NCI-H1105 (cell line): ENCODE measurements around the gene TMED8.
A peak's percentile ranks its signal among the peaks of the same experiment; 100 is the strongest.
"Not testable (repeated sequence)": the region's sequence is repeated elsewhere in the genome, so short reads cannot be mapped to it uniquely, and the experiment has no call there.

Experiments used
- DNase-seq: peaks from one replicate; lab custom pipeline; 2025; lab: John Stamatoyannopoulos, UW

The TMED8 gene

DNA sequence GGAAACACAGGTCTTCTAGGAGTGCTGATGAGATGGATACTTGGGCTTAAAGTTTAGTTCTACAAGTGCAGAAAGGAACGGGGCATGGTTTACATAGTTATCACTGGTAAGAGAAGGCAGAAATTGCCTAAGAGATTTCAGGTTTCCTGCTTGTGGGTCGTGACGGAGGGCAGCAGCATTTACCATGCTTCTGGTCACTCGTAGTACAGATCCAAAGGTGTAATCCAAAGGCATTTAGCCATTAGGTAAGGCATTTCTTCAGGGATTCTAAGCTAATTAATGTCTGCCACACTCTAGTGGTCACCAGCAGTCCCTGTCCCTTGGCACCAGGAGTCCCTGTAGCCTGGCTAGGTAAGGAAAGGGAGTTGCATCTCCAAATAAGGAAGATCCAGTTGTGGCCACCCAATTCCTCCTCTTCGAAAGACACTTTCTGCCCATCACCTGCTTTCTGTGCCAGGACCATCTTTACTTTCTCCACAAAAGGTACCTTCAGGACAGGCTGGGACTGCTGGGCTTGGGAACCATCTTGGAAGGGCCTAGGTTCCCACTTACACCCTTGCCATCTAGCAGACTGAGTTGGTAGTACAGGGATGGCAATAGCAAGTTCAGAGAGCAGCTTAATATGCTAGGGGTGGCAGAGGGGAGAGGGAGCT lies 54.5 kb downstream of the TMED8 start:
- DNase-seq: no peak

DNA sequence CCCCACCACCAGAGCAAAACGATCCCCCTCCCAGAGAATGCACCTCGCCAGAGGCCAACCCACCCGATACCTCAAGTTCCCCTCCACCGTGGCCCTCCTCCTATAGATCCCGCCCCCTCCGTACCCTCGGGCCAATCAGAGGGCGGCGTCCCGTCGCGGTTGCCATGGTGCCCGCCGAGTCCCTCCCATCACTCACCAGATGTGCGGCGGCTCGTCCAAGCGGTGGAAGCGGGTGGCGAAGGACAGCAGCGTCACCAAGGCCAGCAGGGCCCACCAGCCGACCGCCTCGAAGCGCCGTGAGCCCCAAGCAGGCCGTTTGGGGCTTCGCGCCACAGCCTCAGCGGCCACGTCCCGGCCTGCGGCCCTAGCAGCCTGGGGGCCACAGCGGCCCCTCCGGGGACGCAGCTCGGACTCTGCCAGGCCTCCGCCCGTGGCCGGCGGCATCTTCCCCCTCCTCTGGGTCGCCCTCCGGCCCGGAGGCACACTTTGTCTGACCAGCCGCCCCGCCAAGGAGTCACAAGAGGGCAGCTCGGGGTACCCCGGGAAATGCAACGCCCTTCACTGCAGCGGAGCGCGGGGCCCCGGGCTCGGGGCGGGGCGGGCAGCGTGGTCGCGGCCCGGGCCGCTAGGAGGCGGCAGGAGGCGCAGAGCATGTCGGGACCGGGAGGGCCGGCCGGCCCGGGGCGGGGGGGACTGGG lies 56.5 kb downstream of the TMED8 start, which contains the start of gene POMT2:
Gene POMT2 (minus strand): TSS at position 646 of the 698 bp plus-strand sequence. CDS start 202 bp downstream, at position 444.
- DNase-seq: peak; percentile 90

DNA sequence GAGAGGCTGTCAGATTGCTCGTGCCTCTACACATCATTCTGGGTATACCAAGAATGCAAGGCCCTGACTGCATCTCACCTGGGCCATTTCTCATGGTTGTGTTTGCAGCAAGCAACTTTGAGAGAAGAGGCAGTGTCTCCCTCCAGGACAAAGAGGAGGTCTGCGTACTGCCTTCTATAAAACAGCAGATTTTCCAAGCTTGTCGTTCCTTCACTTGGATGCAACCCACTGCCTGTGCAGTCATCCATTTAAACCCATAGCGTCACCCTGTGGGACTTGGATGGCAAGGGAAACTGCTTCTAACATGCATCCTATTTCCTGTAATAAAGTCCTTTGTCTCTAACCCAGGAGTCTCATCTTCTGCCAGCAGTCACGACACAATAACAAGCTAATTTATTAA lies 57.5 kb downstream of the TMED8 start:
- no peak for DNase-seq

DNA sequence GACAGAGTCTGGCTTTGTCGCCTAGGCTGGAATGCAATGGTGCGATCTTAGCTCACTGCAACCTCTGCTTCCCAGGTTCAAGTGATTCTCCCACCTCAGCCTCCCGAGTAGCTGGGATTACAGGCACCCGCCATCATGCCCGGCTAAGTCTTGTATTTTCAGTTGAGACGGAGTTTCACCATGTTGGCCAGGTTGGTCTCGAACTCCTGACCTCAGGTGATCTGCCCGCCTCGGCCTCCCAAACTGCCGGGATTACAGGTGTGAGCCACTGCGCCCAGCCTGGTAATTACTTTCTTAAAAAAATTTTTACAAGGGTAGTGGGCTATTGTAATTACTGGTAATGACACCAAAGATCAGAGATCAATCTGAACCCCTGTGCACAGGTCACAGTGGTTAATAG lies 58.1 kb downstream of the TMED8 start:
- DNase-seq: not testable (repeated sequence)

DNA sequence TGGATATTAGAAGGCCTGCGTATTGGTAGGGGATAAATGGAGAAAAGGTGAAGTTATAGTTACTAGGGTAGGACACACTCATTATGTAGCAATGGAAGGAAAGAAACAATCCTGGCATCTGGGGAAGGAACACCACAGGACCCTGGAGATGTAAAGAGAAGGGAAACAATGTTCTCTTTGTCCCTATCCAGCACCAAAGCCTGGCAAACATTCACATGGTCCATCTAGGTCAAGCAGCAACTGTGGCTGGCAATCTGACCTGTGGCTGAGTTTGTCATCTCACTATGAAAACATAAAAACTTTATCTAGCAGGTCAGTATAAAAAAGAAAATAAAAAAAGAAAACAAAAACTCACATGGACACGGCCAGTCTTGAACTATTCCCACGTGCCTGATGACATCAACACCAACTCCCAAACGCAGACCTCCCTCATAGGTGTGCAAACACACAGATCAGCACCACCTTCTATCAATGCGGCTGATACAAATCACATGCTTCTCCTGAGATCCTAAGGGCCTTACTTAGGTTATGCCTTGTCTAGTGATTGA lies 58.8 kb downstream of the TMED8 start:
- DNase-seq: no peak

DNA sequence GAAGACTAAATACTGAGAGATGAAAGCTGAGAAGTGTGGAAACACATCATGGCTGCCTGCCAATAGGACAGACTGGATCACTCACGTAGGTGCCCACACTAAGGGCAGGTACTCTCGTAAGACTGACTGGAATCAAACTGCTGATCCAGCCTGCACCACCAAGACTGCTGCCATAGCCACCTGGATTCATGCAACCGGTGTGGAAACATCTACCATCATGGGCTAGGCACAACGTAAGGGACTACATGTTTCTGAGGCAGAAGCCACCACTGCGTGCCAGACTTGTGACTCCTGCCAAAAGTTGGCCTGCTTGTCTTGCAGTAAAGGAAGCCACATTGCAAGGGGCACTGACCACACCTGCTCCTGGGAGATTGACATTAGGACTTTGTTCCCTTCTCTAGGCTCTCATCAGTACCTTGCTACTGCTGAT lies 60.0 kb downstream of the TMED8 start:
- DNase-seq: peak; percentile 38

DNA sequence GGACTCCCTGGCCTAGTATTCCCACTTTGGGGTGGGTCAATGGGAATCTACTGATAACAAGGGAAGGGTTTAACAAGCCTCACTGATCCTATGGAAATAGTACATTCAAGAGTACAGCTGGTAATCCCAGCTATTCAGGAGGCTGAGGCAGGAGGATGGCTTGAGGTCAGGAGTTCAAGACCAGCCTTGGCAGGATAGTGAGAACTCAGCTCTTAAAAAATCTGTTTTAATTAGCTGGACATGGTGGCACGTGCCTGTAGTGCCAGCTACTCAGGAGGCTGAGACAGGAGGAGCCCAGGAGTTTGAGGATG lies 60.7 kb downstream of the TMED8 start:
- DNase-seq: no peak

DNA sequence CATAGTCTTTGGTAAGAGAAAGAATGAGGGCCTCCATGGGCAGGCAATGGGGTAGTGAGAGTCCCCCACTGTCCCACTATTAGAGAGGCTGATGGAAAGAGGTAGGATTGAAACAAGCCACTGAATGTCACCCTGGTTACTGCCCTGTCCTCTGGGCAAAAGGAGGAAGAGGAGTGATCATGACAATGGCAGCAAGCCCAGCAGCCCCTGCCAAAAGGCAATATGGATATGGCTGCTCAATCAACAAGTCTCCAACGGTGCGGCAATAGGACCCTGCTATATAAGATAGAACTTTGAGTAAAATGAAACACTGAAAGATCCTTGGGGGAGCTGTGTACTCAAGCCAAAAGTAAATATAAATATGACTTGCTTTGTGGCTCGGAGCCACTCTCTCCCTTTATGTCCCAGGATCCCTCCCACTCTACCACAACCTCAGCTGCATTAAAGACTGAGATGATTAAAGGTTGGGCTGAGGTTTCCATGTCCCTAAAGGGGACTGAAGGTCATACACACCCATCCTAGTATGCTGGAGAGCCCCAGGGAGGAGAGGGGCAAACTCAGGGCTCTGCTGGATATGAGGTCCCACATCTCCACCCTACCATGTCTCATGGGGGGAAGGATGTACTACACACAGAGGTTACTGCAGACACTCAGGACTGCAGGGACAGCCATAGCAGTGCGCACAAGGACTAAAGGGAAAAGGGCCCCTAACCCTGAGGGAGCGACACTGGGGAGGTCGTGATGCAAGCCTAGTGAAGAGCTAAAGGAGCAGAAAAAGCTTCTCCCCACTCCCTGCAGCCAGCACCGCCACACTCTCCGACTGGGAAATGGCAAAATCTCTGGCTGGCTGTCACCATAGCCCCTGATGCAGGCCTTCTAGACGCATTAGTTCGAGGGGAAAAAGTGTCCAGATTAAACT lies 62.1 kb downstream of the TMED8 start:
- no peak for DNase-seq

DNA sequence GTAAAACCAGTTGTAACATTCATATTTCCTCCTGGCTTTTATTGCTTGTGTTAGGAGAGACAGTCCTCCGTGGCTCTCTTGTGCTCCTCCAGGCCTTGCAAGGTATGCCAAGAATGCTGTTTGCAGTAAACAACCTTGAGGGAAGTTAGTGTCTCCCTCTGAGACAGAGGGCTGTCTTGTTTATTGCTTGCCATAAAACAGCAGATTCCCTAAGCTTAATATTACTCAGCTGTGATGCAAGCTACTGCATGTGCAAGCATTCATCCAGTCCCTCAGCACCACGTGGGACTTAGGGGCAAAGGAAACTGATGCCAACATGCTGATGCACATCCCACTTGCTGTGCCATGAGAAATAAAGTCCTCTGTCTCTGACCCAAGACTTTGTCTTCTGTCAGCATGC lies 62.9 kb downstream of the TMED8 start:
- DNase-seq: no peak

DNA sequence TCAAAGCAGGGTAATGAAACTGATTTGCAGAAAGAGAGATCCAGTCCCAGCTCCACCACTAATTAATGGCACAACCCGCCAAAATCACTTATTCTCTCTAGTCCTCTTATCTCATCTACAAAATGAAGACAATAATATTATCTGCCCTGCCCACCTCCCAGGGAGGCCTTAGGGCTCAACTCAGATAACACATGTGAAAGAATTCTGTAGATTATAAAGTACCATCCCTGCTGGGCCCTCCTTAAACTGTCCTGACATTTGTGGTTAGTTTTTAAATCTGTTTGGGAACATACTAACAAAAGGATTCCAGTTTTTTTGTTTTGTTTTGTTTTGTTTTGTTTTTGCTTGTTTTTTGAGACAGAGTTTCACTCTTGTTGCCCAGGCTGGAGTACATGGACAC lies 63.5 kb downstream of the TMED8 start:
- no peak for DNase-seq

DNA sequence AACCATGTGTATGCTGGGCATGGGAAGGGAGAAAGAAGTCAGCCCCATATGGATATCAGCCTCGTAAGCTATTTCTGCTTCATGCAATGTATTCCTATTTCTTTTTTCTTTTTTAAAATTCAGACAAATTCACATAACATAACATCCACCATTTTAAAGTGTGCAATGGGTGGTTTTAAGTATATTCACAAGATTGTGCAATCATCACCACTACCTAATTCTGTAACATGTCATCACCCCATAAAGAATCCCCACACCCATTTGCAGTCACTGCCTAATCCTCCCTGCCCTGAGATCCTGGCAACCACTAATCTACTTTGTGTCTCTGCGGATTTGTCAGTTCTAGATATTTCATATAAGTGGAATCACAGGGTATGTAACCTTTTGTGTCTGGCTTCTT lies 65.7 kb downstream of the TMED8 start:
- DNase-seq: no peak

DNA sequence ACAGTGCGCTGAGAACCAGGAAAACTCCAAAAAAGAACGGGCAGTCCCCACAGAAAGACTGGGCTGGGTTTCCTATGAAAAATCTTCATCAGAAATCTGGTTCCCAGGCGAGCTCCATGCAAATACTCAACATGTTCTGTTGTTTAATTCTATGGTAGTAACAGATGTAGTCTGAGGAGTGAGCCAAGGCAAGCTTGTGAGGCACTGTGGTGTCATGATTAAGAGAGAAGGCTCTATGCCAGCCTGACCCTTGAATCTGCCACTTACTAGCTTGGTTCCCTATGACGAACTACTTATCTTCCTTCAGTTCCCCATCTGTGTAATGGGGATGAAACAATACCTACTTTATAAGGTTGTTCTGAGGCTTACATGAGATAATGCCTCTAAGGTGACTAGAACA lies 66.9 kb downstream of the TMED8 start:
- DNase-seq: no peak

DNA sequence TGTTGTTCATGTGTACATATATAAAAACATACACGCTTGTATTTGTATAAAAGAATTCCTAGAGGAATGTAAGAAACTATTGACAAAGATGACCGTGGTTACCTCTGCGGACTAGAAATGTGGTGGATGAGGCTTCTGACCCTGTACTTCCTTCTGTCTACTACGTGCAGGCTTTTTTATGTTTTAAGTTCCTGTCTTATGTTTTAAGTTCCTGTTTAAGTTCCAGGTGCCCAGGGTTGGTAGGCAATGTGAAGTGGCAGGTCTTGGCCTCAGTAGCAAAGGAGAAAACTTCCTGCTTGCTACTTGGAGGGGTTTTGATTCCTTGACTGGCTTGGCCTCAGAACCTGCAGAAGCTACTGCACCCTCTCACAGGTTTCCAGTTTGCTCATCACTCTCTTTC lies 67.8 kb downstream of the TMED8 start:
- no peak for DNase-seq

DNA sequence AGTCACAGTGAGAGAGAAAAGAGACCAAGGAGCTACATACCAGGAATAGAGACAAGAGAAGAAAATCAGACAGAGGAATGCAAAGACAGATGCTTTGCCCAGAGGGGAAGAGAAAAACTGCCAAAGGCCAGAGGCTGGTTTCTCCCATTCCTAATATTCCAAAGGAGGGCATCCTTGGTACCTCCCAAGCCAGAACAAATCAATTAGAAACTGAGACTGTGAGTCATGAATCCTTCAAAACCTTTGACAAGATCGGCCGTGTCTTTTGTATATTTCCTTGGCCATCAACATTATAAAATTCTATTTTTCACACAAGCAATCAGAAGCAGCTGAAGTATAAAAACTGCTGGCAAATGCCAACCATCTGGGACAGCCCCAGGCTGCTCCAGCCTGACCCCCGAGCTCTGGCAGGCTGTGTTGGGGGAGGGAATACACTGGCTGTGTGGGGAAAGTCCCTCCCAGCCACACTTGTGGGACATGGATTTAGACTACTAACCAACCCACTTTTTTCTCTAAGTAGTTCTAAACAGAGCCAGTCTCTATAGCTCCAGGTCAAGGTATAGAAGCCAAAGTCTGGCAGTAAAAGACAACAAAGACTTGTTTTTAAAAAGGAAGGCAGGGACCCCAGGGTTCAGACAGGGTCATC lies 69.9 kb downstream of the TMED8 start:
- DNase-seq: no peak

DNA sequence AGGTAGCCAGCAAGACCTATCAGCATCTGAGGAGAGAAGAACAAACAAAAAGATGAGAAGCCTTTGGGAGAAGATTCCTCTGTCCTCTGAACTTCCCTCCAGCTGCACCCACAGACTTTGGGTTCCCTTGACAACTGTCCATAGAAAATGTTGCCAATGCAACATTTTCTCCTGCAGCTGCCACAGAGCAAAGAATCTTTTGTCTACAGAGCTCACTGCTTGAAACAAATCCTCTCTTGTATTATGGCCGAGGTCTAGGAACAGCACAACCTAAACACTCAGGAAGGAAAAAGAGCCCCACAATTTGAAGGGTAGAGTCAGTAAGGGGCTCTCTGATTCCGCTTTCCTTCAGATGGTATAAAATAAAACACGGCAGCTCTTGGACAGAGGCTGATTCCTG lies 70.5 kb downstream of the TMED8 start:
- DNase-seq: no peak

DNA sequence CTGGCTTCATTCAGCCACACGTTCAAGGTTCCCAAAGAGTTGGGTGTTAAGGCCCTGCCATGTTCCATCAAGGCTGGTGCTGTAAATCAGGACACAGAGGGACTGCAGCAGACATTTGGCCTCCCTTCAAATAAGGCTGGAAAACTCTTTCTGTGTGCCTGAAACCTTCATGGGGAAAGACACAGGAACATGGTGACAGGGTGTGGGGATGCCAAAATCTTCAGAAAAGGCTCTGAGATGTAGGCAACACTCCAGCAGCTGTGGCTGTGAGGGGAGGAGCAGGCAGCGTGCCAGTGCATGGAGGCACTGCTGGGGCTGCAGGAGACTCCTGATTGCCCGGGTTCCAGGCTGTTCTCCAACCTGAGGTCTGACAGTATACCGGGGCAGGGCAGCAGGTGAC lies 71.2 kb downstream of the TMED8 start:
- DNase-seq: no peak

DNA sequence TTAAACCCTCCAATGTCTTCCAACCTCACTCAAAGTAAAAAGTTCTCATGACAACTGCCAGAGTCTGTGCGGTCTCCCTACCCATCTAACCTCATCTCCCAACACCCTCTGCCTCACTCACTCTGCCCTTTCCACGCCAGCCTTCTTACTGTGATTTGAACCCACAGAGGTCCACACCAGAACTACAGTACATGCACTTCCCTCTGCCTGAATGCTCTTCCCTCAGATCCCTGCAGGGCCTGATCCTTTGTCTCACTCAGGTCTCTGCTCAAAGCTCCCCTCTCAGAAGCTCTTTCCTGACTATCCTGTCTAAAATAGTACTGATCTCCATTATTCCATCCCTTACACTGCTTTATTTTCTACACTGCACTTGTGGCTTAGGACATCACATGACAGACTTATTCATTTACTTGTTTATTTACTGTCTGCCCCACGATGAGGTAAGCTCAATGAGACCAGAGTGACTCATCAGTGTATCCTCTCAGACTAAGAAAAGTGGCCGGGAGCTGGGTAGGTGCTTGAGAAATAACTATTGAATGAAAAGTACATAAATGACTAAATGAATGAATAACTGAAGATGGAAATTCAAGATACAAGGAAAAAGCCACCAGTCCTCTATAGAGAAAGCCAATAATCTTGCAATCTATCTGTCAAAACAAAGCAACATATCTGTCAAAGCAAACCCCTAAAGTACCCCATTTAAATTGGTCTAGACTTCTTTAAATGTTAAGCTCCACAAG lies 73.3 kb downstream of the TMED8 start:
- DNase-seq: no peak

DNA sequence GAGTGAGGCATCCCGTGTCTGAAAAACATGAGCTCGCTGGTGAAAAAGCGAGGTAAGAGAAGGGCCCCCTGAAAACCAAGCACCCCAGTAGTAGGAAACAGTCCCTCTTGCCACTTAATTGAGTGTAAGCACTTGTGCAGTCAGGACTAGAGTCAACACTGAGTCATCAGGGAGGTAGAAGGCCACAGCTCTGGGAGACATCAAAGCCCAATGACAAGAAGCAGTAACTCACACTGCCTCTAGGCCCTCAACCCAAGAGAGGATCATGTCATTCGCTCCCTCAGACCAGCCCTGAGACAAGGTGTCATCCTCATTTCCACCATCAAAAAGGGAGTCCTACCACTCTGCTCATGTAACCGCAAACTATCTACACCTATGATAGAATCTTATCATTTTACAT lies 74.0 kb downstream of the TMED8 start:
- no peak for DNase-seq

DNA sequence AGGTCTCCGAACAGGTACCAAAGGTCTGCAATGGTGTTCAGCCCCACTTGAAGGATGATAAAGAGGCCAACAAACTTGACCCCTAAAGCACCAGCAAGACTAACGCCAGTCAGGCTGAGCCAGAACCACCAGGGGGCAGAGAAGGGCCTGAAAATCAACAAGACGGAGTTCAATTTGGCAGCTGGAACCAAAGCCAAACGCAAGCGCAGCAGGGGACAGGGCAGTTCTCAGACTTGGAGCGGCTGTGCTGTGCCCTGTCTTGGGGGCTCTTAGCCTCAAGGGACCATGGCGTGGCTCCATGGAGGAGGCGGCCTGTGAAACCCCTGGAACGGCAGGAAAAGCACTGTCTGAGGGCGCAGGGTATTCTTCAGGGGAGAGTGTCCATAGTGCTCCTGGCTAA lies 75.8 kb downstream of the TMED8 start:
- DNase-seq: no peak

DNA sequence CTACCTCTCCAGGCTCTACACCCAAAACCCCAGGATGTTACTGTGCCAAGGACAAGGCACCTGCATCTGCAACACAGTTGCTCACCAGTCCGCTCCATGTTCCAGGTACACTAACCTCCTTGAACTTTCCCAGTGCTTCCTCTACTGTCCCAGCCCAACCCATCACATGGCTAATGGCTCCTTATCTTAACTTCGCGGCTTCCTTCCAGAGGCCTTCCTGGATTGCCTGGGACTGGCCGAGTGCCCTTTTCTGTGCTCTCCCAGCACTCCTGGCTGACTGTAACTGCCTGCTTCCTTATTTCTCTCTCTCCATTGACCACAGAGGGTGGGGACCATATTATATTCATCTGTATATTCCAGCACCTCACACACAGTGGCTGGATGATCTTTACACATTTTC lies 77.1 kb downstream of the TMED8 start:
- DNase-seq: no peak

DNA sequence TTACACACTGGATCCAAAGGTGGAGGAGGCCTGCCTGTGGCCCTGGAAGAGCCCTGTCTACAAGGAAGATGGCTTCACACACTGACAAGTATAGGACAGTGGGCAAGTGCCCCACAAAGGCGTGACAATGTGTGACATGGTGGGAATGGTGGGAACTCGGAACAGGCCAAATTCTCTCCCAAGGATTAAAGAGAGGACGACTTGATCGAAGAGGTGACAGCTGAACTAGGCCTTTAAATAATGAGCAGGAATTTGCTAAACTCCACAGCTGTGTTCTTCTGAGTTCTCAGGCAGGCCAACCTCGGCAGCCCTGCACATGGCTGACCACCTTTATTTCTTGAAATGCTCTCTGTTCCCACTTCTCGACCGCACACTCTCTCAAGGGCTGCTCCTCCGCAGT lies 80.0 kb downstream of the TMED8 start:
- DNase-seq: no peak
